HEK293 (cell line): ENCODE results near the gene HIF3A.
A peak's percentile ranks its signal among the peaks of the same experiment; 100 is the strongest.

Experiments used
- CTCF ChIA-PET: fragments of 350-600 bp; formaldehyde crosslinking; extraction: SDS; loops from one replicate; lab custom pipeline; 2021; ENCODE audit warnings: antibody characterized with exemption; lab: Yijun Ruan, JAX
- POLR2A ChIA-PET: fragments of 300-600 bp; formaldehyde crosslinking; extraction: SDS; loops from one replicate; lab custom pipeline; 2020; ENCODE audit warnings: antibody characterized with exemption, inconsistent platforms; lab: Yijun Ruan, JAX
- H3K27ac ChIP-seq: fragments of 200-500 bp; sonication (Bioruptor generic); 2 replicates; pipeline ENCODE4 v1.5.1; 2014; ENCODE audit warnings: low read depth, low read length, control low read depth, inconsistent platforms; ENCODE audit errors: extremely low read depth
- H3K36me3 ChIP-seq, 2 experiments: fragments of 200-500 bp in 1 of 2; sonication (Bioruptor generic) in 1 of 2; 1 replicate in 1 of 2; 2 replicates in 1 of 2; pipeline ENCODE4 v1.5.1; 2014 to 2017; ENCODE audit warnings: inconsistent platforms in 2 of 2, low read length in 2 of 2; ENCODE audit not compliant: control insufficient read depth in 2 of 2, insufficient read depth in 1 of 2
- H3K4me1 ChIP-seq: fragments of 200-500 bp; sonication (Bioruptor generic); 2 replicates; pipeline ENCODE4 v1.5.1; 2014; ENCODE audit warnings: mild to moderate bottlenecking, low read length, inconsistent platforms; ENCODE audit not compliant: control insufficient read depth, insufficient read depth
- H3K4me3 ChIP-seq: 2 replicates; pipeline ENCODE4 v1.5.1; 2011; ENCODE audit warnings: low read depth, mild to moderate bottlenecking, control low read depth, low read length, moderate library complexity
- H3K9me3 ChIP-seq: fragments of 200-500 bp; sonication (Bioruptor generic); 2 replicates; pipeline ENCODE4 v1.5.1; 2014; ENCODE audit warnings: low read depth, low read length, inconsistent platforms; ENCODE audit not compliant: control insufficient read depth, insufficient read depth
- MEIS1 ChIP-seq: sonication (generic); formaldehyde crosslinking; IDR thresholded peaks from 2 replicates; pipeline ENCODE4 v1.8.1; 2022; ENCODE audit warnings: missing genetic modification reagents, mild to moderate bottlenecking, borderline replicate concordance
- OVOL3 ChIP-seq: fragments of 450-650 bp; formaldehyde crosslinking; IDR thresholded peaks from 2 replicates; pipeline ENCODE4 v1.5.1; 2016; ENCODE audit warnings: missing biosample characterization, missing genetic modification characterization
- REST ChIP-seq: fragments of 450-650 bp; formaldehyde crosslinking; IDR thresholded peaks from 2 replicates; pipeline ENCODE4 v1.5.1; 2016; ENCODE audit warnings: missing biosample characterization, missing genetic modification characterization
- SALL2 ChIP-seq: fragments of 450-650 bp; formaldehyde crosslinking; IDR thresholded peaks from 2 replicates; pipeline ENCODE4 v1.5.0; 2017; ENCODE audit warnings: missing biosample characterization, mild to moderate bottlenecking, missing genetic modification characterization, borderline replicate concordance
- TCF7L2 ChIP-seq: IDR thresholded peaks from 2 replicates; pipeline ENCODE4 v1.6.1; 2011; ENCODE audit warnings: low read depth, mild to moderate bottlenecking, inconsistent platforms, low read length, moderate library complexity, borderline replicate concordance
- ZBTB48 ChIP-seq: fragments of 450-650 bp; formaldehyde crosslinking; IDR thresholded peaks from 2 replicates; pipeline ENCODE4 v1.5.1; 2016; ENCODE audit warnings: missing biosample characterization, missing genetic modification characterization
- ZFP37 ChIP-seq: fragments of 450-650 bp; formaldehyde crosslinking; IDR thresholded peaks from 2 replicates; pipeline ENCODE4 v1.5.1; 2016; ENCODE audit warnings: missing biosample characterization, missing genetic modification characterization
- ZNF146 ChIP-seq: fragments of 450-650 bp; formaldehyde crosslinking; IDR thresholded peaks from 2 replicates; pipeline ENCODE4 v1.5.1; 2016; ENCODE audit warnings: missing biosample characterization, missing genetic modification characterization
- ZNF2 ChIP-seq: fragments of 450-650 bp; formaldehyde crosslinking; IDR thresholded peaks from 2 replicates; pipeline ENCODE4 v1.5.1; 2016; ENCODE audit warnings: missing biosample characterization, missing genetic modification characterization
- ZNF292 ChIP-seq: fragments of 450-650 bp; formaldehyde crosslinking; IDR thresholded peaks from 2 replicates; pipeline ENCODE4 v1.5.1; 2016; ENCODE audit warnings: low read depth, missing biosample characterization, missing genetic modification characterization, borderline replicate concordance
- ZNF394 ChIP-seq: fragments of 450-650 bp; formaldehyde crosslinking; IDR thresholded peaks from 2 replicates; pipeline ENCODE4 v1.5.1; 2016; ENCODE audit warnings: missing biosample characterization, missing genetic modification characterization, mild to moderate bottlenecking, moderate library complexity, borderline replicate concordance
- ZNF398 ChIP-seq: fragments of 450-650 bp; formaldehyde crosslinking; IDR thresholded peaks from 2 replicates; pipeline ENCODE4 v1.5.1; 2017; ENCODE audit warnings: missing biosample characterization, missing genetic modification characterization
- ZNF423 ChIP-seq: fragments of 450-650 bp; formaldehyde crosslinking; IDR thresholded peaks from 2 replicates; pipeline ENCODE4 v1.5.1; 2016; ENCODE audit warnings: missing biosample characterization, missing genetic modification characterization
- ZNF530 ChIP-seq: fragments of 450-650 bp; formaldehyde crosslinking; IDR thresholded peaks from 2 replicates; pipeline ENCODE4 v1.5.1; 2016; ENCODE audit warnings: low read depth, missing biosample characterization, missing genetic modification characterization
- ZNF544 ChIP-seq: fragments of 450-650 bp; formaldehyde crosslinking; IDR thresholded peaks from 2 replicates; pipeline ENCODE4 v1.5.0; 2017; ENCODE audit warnings: missing biosample characterization, missing genetic modification characterization
- ZNF549 ChIP-seq: fragments of 450-650 bp; IDR thresholded peaks from 2 replicates; pipeline ENCODE4 v1.5.1; 2018; ENCODE audit warnings: missing biosample characterization, missing genetic modification characterization, mild to moderate bottlenecking, inconsistent platforms, moderate library complexity
- ZNF558 ChIP-seq: fragments of 450-650 bp; formaldehyde crosslinking; IDR thresholded peaks from 2 replicates; pipeline ENCODE4 v1.5.1; 2016; ENCODE audit warnings: missing biosample characterization, missing genetic modification characterization
- ZNF600 ChIP-seq: fragments of 450-650 bp; formaldehyde crosslinking; IDR thresholded peaks from 2 replicates; pipeline ENCODE4 v1.5.1; 2016; ENCODE audit warnings: missing biosample characterization, missing genetic modification characterization
- ZNF785 ChIP-seq: fragments of 450-650 bp; formaldehyde crosslinking; IDR thresholded peaks from 2 replicates; pipeline ENCODE4 v1.5.1; 2016; ENCODE audit warnings: missing biosample characterization, missing genetic modification characterization
- ZNF843 ChIP-seq: fragments of 450-650 bp; formaldehyde crosslinking; IDR thresholded peaks from 2 replicates; pipeline ENCODE4 v1.5.1; 2016; ENCODE audit warnings: missing biosample characterization, missing genetic modification characterization
- ZSCAN23 ChIP-seq: fragments of 450-650 bp; formaldehyde crosslinking; IDR thresholded peaks from 2 replicates; pipeline ENCODE4 v1.5.1; 2016; ENCODE audit warnings: missing biosample characterization, missing genetic modification characterization
- TF ChIP-seq, protein P1 (sequence below): fragments of 450-650 bp; formaldehyde crosslinking; IDR thresholded peaks from 2 replicates; pipeline ENCODE4 v1.5.0; 2017; ENCODE audit warnings: missing biosample characterization, missing genetic modification characterization, borderline replicate concordance
- TF ChIP-seq, protein P2 (sequence below): fragments of 450-650 bp; IDR thresholded peaks from 2 replicates; pipeline ENCODE4 v1.5.1; 2018; ENCODE audit warnings: missing biosample characterization, mild to moderate bottlenecking, missing genetic modification characterization

HIF3A gene

GRCh38 chr19:46346821-46347571 is 50.2 kb downstream of the HIF3A start, which contains the start of gene PPP5C (continued):
- TF ChIP-seq, protein P1, sequence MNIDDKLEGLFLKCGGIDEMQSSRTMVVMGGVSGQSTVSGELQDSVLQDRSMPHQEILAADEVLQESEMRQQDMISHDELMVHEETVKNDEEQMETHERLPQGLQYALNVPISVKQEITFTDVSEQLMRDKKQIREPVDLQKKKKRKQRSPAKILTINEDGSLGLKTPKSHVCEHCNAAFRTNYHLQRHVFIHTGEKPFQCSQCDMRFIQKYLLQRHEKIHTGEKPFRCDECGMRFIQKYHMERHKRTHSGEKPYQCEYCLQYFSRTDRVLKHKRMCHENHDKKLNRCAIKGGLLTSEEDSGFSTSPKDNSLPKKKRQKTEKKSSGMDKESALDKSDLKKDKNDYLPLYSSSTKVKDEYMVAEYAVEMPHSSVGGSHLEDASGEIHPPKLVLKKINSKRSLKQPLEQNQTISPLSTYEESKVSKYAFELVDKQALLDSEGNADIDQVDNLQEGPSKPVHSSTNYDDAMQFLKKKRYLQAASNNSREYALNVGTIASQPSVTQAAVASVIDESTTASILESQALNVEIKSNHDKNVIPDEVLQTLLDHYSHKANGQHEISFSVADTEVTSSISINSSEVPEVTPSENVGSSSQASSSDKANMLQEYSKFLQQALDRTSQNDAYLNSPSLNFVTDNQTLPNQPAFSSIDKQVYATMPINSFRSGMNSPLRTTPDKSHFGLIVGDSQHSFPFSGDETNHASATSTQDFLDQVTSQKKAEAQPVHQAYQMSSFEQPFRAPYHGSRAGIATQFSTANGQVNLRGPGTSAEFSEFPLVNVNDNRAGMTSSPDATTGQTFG (tag by site-specific recombination), result no peak
- TF ChIP-seq TCF7L2 (no peak), ZNF785 (tag by site-specific recombination) (0 out of 2 replicates have a peak, but pooled peaks have one; percentile 26), ZSCAN23 (tag by site-specific recombination) (0 out of 2 replicates have a peak, but pooled peaks have one; percentile 54), ZNF558 (tag by site-specific recombination) (no peak), ZNF843 (tag by site-specific recombination) (peak; percentile 27), ZNF549 (tag by site-specific recombination) (no peak), ZNF544 (tag by site-specific recombination) (no peak), MEIS1 (CRISPR knock-in tag) (peak; percentile 84), ZNF2 (tag by site-specific recombination) (peak; percentile 85; the same call in 1 of the 2 replicates), ZNF530 (tag by site-specific recombination) (no peak), ZBTB48 (peak; percentile 86), ZNF600 (tag by site-specific recombination) (no peak), SALL2 (tag by site-specific recombination) (no peak), ZNF146 (tag by site-specific recombination) (no peak), OVOL3 (tag by site-specific recombination) (0 out of 2 replicates have a peak, but pooled peaks have one; percentile 22), ZNF292 (no peak)

DNA sequence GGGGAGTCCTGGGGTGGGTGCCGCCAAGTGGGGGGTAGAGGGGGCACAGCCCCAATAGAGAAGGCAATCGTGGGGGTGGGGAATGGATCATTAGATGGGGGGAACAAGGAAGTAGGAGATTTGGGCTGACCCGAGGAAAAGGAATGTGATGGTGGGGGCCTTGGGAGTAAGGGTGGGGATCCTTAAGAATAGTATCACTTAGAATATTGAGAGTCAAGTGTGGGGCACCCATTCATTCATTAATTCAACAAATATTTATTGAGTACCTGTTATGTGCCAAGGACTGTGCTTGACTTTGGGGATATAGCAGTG is 50.7 kb downstream of the HIF3A start:
- POLR2A ChIA-PET, result interaction anchor here (0.6 to 1.1 kb wide), 5 partner anchors 9 to 89 kb away, joined by 3 to 8 read pairs (median 4); partner anchors contain the start of gene CCDC8
- H3K36me3 ChIP-seq, result peaks cover 5 to 32% of the 10 kb centered on the region in 2 experiments; a peak in 2 of 3 replicates
- CTCF ChIA-PET, result interaction anchor here (0.5 to 3.1 kb wide), 32 partner anchors 10 to 357 kb away, joined by 3 to 31 read pairs (median 4); no protein-coding TSS in a partner anchor
- peak overlapping the region; percentile 93; the same call in 1 of the 2 replicates for H3K27ac ChIP-seq
- H3K4me3 ChIP-seq, result peak overlapping the region; percentile 98
- H3K9me3 ChIP-seq, result no peaks in the 10 kb centered on the region
- H3K4me1 ChIP-seq, result peaks cover 19% of the 10 kb centered on the region
- peak; percentile 99 for TF ChIP-seq ZNF398 (tag by site-specific recombination)
- peak; percentile 71 for TF ChIP-seq ZNF423 (tag by site-specific recombination)
- no peak; the same call in none of the 2 replicates for TF ChIP-seq ZFP37 (tag by site-specific recombination)
- no peak for TF ChIP-seq ZNF394 (tag by site-specific recombination)
- TF ChIP-seq REST (tag by site-specific recombination), result no peak
- TF ChIP-seq, protein P2, sequence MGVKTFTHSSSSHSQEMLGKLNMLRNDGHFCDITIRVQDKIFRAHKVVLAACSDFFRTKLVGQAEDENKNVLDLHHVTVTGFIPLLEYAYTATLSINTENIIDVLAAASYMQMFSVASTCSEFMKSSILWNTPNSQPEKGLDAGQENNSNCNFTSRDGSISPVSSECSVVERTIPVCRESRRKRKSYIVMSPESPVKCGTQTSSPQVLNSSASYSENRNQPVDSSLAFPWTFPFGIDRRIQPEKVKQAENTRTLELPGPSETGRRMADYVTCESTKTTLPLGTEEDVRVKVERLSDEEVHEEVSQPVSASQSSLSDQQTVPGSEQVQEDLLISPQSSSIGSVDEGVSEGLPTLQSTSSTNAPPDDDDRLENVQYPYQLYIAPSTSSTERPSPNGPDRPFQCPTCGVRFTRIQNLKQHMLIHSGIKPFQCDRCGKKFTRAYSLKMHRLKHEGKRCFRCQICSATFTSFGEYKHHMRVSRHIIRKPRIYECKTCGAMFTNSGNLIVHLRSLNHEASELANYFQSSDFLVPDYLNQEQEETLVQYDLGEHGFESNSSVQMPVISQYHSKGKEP (tag by site-specific recombination), result no peak
